ENCODE measurements around the gene NAT9.

The NAT9 gene

GRCh38 chr17:74814453-74814852 is 38.3 kb upstream of the NAT9 start (continued):
- TF ChIP-seq ZNF8 (CRISPR knock-in tag; IDR thresholded peaks at IDR 0.05): no peak
- TF ChIP-seq PPARA (CRISPR knock-in tag; IDR thresholded peaks at IDR 0.05; ENCODE audit: borderline replicate concordance): no peak
- TF ChIP-seq ZFP3 (CRISPR knock-in tag; IDR thresholded peaks at IDR 0.05): no peak
- no peak for TF ChIP-seq ESRRG (CRISPR knock-in tag; IDR thresholded peaks at IDR 0.05)
- no peak for TF ChIP-seq OSR1 (CRISPR knock-in tag; IDR thresholded peaks at IDR 0.05)
- TF ChIP-seq ZNF70 (CRISPR knock-in tag; IDR thresholded peaks at IDR 0.05): no peak
- no peak for TF ChIP-seq GLIS3 (CRISPR knock-in tag; IDR thresholded peaks at IDR 0.05)
- no peak for TF ChIP-seq ZFP30 (CRISPR knock-in tag; IDR thresholded peaks at IDR 0.05)
- no peak for TF ChIP-seq ISL1 (CRISPR knock-in tag; IDR thresholded peaks at IDR 0.05)
- no peak for TF ChIP-seq SNAI2 (CRISPR knock-in tag; IDR thresholded peaks at IDR 0.05)
- no peak for TF ChIP-seq ARNTL (CRISPR knock-in tag; IDR thresholded peaks at IDR 0.05; ENCODE audit: borderline replicate concordance, low read depth)
- no peak for TF ChIP-seq CREB5 (CRISPR knock-in tag; IDR thresholded peaks at IDR 0.05; ENCODE audit: low read depth)

- ATAC-seq: no peak
- TF ChIP-seq TCF4 (CRISPR knock-in tag; IDR thresholded peaks at IDR 0.05; ENCODE audit: borderline replicate concordance): no peak
- TF ChIP-seq ZNF565 (CRISPR knock-in tag; conservative IDR thresholded peaks at IDR 0.05; ENCODE audit: low read depth): no peak
- TF ChIP-seq, protein P1, sequence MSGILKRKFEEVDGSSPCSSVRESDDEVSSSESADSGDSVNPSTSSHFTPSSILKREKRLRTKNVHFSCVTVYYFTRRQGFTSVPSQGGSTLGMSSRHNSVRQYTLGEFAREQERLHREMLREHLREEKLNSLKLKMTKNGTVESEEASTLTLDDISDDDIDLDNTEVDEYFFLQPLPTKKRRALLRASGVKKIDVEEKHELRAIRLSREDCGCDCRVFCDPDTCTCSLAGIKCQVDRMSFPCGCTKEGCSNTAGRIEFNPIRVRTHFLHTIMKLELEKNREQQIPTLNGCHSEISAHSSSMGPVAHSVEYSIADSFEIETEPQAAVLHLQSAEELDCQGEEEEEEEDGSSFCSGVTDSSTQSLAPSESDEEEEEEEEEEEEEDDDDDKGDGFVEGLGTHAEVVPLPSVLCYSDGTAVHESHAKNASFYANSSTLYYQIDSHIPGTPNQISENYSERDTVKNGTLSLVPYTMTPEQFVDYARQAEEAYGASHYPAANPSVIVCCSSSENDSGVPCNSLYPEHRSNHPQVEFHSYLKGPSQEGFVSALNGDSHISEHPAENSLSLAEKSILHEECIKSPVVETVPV (CRISPR knock-in tag; IDR thresholded peaks at IDR 0.05): no peak
- TF ChIP-seq ZC3H10 (CRISPR knock-in tag; IDR thresholded peaks at IDR 0.05): no peak
- no peak for TF ChIP-seq TSHZ2 (CRISPR knock-in tag; IDR thresholded peaks at IDR 0.05)
- TF ChIP-seq ARNTL (CRISPR knock-in tag; IDR thresholded peaks at IDR 0.05; ENCODE audit: borderline replicate concordance, low read depth): no peak
- no peak for TF ChIP-seq SNAI2 (CRISPR knock-in tag; IDR thresholded peaks at IDR 0.05)
- no peak for TF ChIP-seq RARB (CRISPR knock-in tag; IDR thresholded peaks at IDR 0.05)
- TF ChIP-seq, protein P2, sequence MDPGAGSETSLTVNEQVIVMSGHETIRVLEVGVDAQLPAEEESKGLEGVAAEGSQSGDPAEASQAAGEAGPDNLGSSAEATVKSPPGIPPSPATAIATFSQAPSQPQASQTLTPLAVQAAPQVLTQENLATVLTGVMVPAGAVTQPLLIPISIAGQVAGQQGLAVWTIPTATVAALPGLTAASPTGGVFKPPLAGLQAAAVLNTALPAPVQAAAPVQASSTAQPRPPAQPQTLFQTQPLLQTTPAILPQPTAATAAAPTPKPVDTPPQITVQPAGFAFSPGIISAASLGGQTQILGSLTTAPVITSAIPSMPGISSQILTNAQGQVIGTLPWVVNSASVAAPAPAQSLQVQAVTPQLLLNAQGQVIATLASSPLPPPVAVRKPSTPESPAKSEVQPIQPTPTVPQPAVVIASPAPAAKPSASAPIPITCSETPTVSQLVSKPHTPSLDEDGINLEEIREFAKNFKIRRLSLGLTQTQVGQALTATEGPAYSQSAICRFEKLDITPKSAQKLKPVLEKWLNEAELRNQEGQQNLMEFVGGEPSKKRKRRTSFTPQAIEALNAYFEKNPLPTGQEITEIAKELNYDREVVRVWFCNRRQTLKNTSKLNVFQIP (CRISPR knock-in tag; IDR thresholded peaks at IDR 0.05; ENCODE audit: borderline replicate concordance, low read depth): no peak
- TF ChIP-seq ISL1 (CRISPR knock-in tag; IDR thresholded peaks at IDR 0.05): no peak
- no peak for TF ChIP-seq ZNF8 (CRISPR knock-in tag; IDR thresholded peaks at IDR 0.05)
- TF ChIP-seq ZNF70 (CRISPR knock-in tag; IDR thresholded peaks at IDR 0.05): no peak
- no peak for TF ChIP-seq ESRRG (CRISPR knock-in tag; IDR thresholded peaks at IDR 0.05)
- TF ChIP-seq TOX (CRISPR knock-in tag; IDR thresholded peaks at IDR 0.05; ENCODE audit: borderline replicate concordance): no peak
- TF ChIP-seq PATZ1 (CRISPR knock-in tag; IDR thresholded peaks at IDR 0.05; ENCODE audit: borderline replicate concordance): no peak
- TF ChIP-seq GLIS3 (CRISPR knock-in tag; IDR thresholded peaks at IDR 0.05): no peak
- TF ChIP-seq BACH2 (CRISPR knock-in tag; IDR thresholded peaks at IDR 0.05; ENCODE audit: borderline replicate concordance): no peak
Observed at GRCh38 chr17:74812109-74813009, 36.2 kb upstream of the NAT9 start.
